Fibroblast of skin of back (primary cell): ENCODE measurements around the gene ACAT2.
"Not testable (repeated sequence)": the region's sequence is repeated elsewhere in the genome, so short reads cannot be mapped to it uniquely, and the experiment has no call there.

Experiments
- DNase-seq: peaks from one replicate; pipeline ENCODE4 v3.0.0-alpha.2; 2013

The ACAT2 gene

DNA sequence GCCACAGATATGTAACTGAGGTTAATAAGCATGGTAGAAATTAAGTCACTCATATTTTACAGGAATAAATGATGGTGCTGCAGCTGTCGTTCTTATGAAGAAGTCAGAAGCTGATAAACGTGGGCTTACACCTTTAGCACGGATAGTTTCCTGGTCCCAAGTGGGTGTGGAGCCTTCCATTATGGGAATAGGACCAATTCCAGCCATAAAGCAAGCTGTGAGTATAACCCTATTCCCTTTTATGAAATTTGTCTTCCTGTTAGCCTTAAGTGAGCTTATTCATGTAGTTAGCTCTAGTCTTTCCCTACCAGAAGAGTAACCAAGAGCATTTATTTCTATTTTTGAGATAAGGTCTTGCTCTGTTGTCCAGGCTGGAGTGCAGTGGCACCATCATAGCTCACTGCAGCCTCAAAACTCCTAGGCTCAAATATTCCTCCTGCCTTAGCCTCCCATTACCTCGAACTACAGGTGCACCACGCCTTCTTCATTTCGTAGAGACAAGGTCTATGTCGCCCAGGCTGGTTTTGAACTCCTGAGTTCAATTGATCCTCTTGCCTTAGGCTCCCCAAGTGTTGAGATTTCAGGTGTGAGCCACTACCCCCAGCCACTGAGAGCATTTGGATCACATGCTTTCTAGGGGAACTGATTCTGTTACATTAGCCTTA, 15.5 kb downstream of the ACAT2 start:
- DNase-seq, result no peak

DNA sequence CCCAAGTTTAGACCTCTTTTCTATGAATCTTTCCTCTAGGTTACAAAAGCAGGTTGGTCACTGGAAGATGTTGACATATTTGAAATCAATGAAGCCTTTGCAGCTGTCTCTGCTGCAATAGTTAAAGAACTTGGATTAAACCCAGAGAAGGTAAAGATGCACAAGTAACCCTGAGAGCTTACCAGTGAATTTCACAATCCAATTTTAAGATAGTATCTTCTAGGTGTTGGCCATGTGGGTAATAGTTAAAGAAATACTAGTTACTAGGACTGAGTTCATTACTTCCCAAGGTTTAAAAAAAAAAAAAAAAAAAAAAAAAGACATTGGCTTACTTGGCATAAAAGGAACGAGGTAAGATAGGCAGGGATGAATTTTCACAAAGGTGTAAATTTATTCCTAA, 16.3 kb downstream of the ACAT2 start:
- no peak for DNase-seq

DNA sequence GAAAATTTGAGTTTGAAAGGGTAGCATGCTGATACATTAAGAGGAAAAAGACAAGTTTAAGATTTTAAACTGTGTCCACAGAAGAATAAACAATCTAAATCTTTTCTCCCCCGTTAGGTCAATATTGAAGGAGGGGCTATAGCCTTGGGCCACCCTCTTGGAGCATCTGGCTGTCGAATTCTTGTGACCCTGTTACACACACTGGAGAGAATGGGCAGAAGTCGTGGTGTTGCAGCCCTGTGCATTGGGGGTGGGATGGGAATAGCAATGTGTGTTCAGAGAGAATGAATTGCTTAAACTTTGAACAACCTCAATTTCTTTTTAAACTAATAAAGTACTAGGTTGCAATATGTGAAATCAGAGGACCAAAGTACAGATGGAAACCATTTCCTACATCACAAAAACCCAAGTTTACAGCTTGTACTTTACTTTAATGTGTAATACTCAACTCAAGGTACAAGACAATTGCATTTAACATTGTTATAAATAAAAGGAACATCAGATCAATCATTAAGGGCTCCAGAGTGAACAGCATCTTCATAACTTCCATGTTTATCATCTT, 16.8 kb downstream of the ACAT2 start:
- no peak for DNase-seq

DNA sequence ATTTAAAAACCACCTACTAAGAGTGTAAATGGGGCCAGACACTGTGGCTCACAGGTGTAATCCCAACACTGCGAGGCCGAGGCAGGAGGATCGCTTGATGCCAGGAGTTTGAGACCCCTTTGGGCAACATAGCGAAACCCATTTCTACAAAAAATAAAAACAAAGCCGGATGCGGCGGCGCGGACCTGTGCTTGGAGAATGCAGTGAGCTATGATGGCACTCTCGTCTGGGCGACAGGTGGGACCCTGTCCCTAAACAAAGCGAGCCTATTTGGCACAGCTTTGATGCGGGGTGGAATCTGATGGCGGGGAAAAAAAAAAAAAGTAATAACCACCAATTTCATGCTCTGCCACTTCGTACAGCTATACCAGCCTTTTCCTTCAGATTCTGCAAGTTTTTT, 26.4 kb downstream of the ACAT2 start:
- DNase-seq, result no peak

DNA sequence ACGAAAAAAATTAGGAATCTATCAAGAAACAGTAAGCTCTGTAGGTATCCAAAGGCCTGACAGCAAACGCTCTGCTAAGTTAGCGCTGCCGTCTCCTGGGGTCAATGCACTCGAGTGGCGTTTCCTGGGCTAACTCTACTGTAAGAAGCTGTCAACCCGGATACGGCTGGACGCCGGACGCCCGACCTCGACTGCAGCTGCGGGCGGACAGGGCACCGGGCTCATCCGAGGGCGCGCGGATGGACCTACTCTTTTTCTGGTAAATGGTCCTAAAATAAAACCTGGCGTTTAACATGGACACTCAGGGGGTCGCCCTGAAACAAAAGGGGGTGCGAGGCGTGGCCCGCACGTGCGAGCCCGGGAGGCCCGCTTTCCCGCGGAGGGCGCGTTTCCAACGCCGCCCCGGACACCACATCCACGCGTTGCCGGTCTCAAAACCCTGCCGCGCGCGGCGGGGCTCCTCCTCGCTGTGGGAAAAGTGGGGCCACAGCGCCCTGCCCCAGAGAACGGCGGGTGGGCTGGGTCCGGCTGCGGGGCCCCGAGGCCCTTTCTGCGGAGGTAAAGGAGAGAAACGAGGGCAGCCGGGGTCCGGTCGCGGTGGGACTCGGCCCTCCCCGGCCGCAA, 27.0 kb downstream of the ACAT2 start:
- DNase-seq, result peak; percentile 44

DNA sequence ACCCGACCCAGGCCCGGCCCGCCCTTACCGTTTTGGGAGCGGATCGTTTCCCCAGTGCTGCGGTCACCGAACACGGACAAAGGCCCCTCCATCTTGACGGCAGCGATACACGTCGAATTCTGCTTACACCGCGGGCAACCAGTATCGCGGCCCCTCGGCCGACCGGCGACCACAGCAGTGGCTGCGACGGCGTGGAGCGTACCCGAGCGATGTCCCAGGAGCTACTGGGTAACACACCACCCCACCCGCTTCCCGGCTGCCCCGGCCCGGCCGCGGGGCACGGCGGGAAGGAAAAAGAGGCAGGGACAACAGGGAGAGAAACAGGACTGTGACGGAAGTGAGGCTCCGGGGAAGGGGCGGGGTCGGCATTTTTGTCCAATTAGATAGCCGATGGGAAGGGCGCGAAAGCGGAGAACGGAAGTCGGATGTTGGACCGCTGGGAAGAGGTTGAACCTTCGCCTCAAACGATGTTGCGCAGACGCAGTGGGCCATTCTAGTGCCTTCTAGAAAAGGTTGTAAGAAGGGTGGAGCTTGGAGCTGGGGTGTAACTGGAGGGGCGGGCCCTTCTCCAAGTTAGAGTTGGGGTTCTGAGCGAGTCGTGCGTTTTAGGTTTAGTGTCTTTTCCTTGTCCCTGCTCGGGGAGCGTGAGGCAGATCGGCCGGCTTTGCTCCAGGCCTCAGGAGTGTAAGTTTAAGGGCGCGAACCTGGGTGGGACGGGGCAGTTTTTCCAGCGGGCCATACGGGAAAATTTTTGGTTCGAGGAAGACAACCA, 27.7 kb downstream of the ACAT2 start, which contains the start of gene TCP1:
TCP1 (minus strand) TSS at position 226 of the 772 bp plus-strand sequence; CDS start at position 92, 134 bp downstream.
- DNase-seq, result peak; percentile 100

DNA sequence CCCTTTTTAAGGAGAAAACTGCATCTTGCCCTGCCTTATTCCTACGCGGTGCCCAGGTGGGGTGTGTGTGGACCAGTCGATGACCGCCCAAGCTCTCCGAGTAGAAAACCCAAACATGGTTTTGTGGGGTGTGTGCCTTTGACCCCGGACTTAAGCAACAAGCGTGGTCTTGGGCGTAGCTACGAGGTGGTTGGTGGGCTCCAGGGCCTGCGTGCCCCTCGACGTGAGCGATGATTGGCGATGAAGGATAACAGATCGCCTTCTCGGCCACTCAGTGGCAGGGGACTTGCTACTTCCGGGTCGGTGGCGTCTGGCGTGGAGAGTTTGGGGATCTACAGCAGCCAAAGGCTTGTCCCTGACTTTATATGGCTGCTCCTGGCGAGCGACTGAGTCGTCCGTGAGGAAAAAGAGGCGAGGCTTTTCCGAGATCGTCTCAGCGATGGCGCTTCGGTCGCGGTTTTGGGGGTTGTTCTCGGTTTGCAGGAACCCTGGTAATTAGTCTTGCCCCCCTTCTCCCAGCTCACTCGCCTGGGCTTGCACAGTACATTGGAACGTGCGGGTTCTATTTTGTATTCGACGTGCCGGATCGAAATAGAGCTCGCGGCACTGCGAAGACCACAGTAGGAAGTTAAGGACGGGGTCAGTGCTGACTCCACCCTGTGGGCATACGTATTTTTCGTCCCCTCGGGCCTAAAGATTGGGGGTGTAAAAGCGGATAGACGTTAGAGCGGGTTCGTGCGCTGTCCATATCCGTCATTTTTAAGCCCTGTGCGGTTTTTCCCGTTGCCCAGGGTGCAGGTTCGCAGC, 28.5 kb downstream of the ACAT2 start, which contains the start of gene MRPL18:
MRPL18 (plus strand) TSS at position 319 of the 807 bp plus-strand sequence; CDS start at position 440, 121 bp downstream.
- peak; percentile 99 for DNase-seq

DNA sequence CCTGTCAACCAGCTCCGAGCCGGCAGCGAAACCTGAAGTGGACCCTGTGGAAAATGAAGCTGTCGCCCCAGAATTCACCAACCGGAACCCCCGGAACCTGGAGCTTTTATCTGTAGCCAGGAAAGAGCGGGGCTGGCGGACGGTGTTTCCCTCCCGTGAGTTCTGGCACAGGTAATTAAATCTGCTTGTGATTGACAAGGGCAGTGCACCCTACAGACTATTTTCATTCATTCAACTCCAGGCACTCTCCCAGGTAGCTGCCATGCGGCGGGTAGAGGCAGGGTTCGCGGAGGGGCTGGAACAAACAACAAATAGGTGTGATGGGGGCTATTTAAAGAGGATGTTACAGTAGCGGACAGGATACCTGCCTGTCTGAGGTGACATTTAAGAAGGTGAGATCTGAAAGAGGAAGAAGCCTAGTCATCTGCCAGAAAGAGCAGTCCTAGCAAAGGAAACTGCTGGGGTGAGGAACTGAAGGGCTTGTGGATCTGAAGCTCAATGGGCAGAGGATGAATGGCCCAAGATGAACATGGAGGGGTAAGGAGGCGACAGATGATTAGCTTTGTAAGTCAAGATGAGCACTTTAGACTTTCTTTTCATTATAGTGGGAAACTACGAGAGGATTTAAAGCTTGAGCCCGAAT, 29.2 kb downstream of the ACAT2 start:
- no peak for DNase-seq

DNA sequence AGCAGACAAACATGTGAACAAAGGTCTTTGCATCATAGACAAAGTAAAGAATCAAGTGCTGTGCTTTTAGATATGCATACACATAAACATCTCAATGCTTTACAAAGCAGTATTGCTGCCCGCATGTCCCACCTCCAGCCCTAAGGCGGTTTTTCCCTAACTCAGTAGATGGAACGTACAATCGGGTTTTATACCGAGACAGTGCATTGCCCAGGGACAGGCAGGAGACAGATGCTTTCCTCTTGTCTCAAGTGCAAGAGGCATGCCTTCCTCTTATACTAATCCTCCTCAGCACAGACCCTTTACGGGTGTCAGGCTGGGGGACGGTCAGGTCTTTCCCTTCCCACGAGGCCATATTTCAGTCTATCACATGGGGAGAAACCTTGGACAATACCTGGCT, 33.1 kb downstream of the ACAT2 start:
- DNase-seq, result not testable (repeated sequence)

DNA sequence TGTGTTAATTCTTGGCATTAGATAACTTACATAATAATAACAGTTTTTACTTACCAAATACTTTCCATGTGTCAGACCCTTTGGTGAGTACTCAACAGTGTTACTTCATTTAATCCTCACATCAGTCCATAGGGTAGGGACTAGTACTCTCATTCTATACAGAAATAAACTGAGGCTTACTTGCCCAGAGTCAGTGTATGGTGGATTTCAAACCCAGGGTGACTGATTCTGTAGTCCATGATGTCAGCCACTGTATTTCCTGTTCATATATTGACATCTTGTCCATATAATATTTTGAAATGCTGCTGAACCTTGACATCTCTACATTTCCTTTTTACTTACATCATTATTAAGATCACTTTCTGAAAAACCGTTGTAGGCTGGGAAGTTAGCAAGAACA, 35.7 kb downstream of the ACAT2 start:
- no peak for DNase-seq

DNA sequence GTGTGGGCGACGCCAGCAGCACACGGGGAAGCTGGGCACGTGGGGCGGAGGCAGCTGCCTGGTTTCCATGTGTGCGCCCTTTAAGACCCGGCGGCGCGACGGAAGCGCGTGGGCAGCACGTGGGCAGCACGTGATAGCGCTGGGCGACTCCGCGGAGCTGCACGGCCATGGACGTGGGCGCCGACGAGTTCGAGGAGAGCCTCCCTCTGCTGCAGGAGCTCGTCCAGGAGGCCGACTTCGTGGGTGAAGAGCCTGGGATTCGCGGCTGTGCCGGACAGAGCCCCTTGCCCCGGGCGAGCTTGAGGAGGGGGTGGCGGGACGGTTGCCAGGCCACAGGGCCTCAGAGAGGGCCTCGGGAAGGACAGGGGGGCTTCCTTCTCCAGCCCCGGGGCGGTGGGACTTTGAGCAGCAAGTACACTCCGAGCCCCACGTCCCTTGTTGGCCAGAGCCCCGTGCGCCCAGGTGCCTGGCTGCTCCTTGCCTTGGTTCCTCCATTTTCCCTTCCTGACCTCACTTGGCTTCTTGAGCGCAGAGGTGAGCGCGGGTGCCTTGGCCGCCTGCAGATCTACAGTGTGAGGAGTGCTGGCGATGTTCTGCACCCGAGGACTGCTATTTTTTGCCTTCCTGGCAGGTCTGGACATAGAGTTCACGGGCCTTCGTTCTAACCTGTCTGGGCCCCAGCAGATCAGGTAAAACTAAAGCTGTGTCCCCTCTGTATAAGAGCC, 38.5 kb downstream of the ACAT2 start, which contains the start of gene PNLDC1:
PNLDC1 (plus strand) TSS at position 136 of the 725 bp plus-strand sequence; CDS start at position 168, 32 bp downstream.
- DNase-seq, result no peak

DNA sequence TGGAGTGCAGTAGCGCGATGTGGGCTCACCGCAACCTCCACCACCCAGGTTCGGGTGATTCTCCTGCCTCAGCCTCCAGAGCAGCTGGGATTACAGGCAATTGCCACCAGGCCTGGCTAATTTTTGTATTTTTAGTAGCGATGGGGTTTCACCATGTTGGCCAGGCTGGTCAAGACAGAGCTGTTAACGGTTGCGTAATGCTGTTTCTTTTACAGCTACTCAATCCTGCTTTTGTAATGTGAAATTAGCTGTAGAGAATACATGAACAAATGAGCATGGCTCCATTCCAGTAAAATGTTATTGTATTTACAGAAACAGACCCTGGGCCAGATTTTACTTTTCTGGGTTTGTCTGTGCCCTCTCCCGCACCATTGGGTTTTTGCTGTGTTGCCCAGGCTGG, 40.1 kb downstream of the ACAT2 start:
- DNase-seq, result no peak

DNA sequence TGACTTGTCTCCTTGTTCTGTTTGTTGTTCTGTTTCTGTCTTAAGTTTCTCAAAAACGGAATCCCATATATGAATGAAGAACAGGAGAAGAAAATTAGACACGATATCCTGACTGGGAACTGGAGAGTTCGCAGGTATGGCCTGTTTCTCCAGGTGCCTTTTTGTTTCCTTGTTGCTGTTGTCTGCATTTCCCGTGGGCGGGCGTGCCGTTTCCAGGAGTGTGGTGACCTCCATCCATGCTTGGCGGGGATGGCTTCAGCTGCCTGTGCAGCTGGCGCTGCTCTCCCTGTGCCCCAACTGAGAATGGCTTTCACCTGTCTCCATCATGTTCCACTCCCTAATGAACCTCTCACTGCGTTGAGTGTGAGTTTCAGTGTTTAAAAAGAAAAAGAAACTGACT, 42.7 kb downstream of the ACAT2 start:
- DNase-seq, result no peak

DNA sequence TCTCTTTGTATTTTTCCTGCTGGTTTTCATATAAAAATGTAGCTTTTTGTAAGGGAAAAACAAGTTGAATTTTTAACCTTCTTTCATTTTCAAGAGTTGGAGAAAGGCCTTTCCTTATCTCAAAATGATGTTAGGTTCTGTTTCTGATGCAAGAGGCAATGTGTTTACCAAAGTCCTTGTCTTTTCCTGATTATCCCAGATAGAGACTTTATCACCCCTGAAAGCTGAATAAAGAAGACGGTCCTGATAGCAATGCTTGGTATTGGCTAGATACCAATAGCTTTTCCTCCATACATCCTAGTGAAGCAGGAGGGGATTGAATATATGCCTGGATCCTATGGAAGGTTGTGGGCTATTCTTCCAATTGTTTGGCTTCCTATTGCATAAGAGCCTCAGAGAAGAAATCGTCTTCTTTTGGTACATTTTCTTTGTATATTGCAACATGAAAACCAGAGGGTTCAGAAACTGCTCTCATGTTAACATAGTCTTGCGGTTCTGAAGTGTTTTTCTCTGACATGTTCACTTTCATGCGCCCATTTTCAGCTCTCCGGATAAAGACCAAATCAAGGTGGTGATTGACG, 43.7 kb downstream of the ACAT2 start:
- no peak for DNase-seq

DNA sequence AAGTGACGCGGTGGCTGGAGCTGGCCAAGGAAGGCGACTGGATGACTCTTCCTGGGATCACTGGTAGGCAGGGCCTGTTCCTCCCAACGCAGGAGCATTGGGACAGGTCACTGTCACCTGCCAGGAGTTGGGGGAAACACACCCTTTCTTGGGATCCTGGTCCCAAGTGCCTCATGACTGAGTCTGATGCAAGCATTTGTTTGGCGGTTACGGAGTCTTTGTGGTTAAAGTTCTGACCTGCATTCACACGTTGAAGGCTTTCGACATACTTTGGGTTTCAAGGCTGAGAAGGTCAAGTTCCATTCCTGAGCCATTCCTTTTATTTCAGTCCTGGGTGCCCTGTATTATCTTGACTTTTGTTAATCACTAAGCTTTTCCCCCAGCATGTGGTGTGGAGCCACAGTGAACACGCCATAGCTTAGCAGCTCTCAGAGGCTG, 44.2 kb downstream of the ACAT2 start:
- DNase-seq, result no peak

DNA sequence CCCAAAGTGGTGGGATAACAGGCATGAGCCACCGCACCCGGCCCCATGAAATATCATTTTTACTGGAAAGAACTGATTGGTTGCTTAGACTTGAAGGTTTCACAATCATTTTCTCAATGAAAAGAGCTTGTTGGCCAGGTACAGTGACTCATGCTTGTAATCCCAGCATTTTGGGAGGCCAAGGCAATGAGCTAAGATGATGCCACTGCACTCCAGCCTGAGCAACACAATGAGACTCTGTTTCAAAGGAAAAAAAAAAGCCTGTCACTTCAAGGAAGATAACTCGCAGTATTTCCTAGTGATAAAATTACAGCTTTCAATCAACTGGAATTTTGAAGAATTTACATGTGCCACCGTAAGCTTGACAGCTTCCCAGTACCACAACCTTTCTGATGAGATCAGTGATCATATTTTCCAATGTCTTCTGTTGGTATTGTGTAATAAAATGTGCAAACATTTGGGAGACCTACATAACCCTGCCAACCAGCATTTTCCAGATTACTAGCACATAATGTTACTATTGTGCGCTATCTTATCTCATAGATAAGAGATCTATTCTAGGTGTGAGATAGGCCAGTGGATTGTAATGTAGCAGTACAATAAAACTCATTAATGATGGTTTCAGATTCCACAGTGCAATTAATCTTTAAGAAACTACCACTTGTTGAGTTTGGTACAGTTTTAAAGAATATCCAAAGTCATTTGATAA, 45.5 kb downstream of the ACAT2 start:
- no peak for DNase-seq

DNA sequence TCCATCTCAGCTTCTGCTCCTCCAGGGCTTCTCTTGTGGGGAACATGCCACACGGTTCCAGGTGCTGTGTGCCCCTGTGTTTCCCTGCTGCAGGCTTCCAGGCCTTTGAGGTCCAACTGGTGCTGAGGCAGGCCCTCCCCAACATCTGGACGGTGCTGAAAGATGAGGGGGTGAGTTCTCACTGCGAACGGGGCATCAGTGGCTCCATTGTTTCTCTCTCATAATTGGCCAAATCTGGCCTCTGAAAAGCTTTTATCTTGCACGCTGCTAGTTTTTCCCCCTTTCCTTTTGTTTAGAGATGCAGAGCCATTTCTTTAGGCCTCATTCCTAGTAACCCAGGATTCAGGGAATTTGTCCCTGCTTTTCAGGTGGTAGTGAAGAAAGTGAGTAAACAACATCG, 46.8 kb downstream of the ACAT2 start:
- DNase-seq, result no peak

DNA sequence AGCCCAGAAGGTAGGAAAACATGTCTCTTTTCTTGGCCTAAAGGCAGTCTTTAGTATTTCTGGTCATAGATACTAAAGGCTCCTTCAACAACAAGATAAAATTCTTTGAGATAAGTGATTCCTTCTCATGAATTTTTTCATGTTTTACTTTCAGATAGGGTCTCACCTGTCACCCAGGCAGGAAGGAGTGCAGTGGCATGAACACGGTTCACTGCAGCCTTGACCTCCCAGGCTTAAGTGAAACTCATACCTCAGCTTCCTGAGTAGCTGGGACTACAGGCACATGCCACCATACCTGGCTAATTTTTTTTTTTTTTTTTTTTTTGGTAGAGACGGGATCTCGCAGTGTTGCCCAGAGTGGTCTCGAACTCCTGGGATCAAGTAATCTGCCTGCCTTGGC, 47.3 kb downstream of the ACAT2 start:
- DNase-seq, result no peak

DNA sequence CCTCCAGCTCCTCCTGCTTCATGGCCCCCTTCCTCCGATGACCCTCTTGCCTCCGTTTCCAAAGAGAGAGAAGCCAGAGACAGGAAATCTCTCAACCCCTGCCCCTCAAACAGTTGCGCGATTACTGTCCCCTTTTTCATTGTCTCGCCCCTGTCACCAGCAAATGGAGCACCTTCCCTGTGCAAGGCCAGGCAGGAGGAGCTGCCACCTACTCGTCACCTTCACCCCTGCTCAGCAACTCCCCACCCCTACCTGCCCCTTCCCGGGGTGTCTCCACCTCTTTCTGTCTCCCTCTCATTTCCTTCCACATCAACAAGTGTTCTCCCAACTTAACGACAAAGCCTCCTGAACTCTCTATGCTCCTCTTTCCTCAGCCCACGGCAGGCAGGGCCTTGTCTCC, 51.9 kb downstream of the ACAT2 start:
- no peak for DNase-seq

DNA sequence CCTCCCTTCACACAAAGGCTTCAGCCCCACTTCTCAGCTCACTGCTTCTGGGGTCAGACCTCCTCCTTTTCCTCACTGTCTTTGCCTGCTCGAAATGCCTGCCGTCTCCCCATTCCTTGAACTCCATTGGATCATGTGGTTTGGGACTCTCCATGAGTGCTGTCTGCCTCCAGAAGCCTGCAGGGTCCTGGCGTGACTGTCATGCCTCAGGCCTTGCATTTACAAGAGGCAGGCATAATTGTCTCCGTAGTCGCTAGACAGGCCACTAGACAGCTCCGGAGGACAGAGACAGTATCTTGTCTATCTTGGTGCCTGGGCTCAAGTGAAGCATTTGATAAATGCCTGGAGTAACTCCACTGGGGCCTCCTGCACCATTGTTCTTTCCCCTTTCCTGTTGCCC, 53.6 kb downstream of the ACAT2 start:
- no peak for DNase-seq
